Peyer's patch (tissue), 4 donors: Measurements from ENCODE around the gene INPP5A. TPM values are rescaled to one million over a fixed set of nuclear protein-coding genes. Genes with fewer than 3 reads are reported as not detected.
A peak's percentile ranks its signal among the peaks of the same experiment; 100 is the strongest.

ENCODE experiments used
- DNase-seq, 3 donors: peaks; one replicate each; pipeline ENCODE4 v3.0.0-alpha.2; 2017 to 2019
- H3K27ac ChIP-seq, 4 donors: fragments of 200-600 bp; sonication (generic); one replicate each; pipeline ENCODE4 v1.5.1; 2016 to 2019
- H3K27me3 ChIP-seq, 2 donors: fragments of 200-600 bp; sonication (generic); one replicate each; pipeline ENCODE4 v1.5.1; 2019
- H3K36me3 ChIP-seq, 3 donors: fragments of 200-600 bp; sonication (generic); one replicate each; pipeline ENCODE4 v1.5.1; 2016 to 2019
- H3K4me1 ChIP-seq, 4 donors: fragments of 200-600 bp; sonication (generic); one replicate each; pipeline ENCODE4 v1.5.1; 2016 to 2019
- H3K4me3 ChIP-seq, 4 donors: fragments of 200-600 bp; sonication (generic); 1 replicate in 3 of 4; 2 replicates in 1 of 4; pipeline ENCODE4 v1.5.1; 2016 to 2019; ENCODE audit warnings: mild to moderate bottlenecking in 1 of 4
- H3K9me3 ChIP-seq, 4 donors: fragments of 200-600 bp; sonication (generic); one replicate each; pipeline ENCODE4 v1.5.1; 2016 to 2019; ENCODE audit warnings: mild to moderate bottlenecking in 1 of 4
- CTCF ChIP-seq, 6 experiments: fragments of 450-650 bp in 4 of 6; fragments of 200-600 bp in 2 of 6; sonication (generic) in 1 of 6; IDR thresholded peaks; one replicate each; pipeline ENCODE4 v1.5.1; 2017 to 2019; ENCODE audit warnings: antibody characterized with exemption in 6 of 6, mild to moderate bottlenecking in 3 of 6, moderate library complexity in 1 of 6
- POLR2A ChIP-seq, 2 donors: fragments of 450-650 bp; IDR thresholded peaks; one replicate each; pipeline ENCODE4 v1.5.1; 2017; ENCODE audit warnings: antibody characterized with exemption in 2 of 2, mild to moderate bottlenecking in 2 of 2, moderate library complexity in 2 of 2
- total RNA-seq, 4 donors: library from RNA; depleted of rRNA; stranded (reverse); fragments of >200 nt; gene quantifications; one replicate each; pipeline ENCODE4 v1.1.0, GENCODE V29; 2016

Gene INPP5A
- total RNA-seq, 4 donors from 2014 or later: 33.8 to 76.4 (median 38.1) TPM

- no peaks in the 10 kb centered on the region for H3K36me3 ChIP-seq
- TF ChIP-seq POLR2A (IDR thresholded peaks at IDR 0.05) (no peak), CTCF (IDR thresholded peaks at IDR 0.05) (no peak)
- H3K27ac ChIP-seq: no peak overlapping the region
- H3K4me1 ChIP-seq: no peaks in the 10 kb centered on the region
- H3K4me3 ChIP-seq: no peak overlapping the region
- DNase-seq: peak in 1 of 3 donors; percentile 34
- H3K27me3 ChIP-seq: no peaks in the 10 kb centered on the region
- H3K9me3 ChIP-seq: no peaks in the 10 kb centered on the region
These were observed 30.1 kb upstream of the INPP5A start for GRCh38 chr10:132507409-132507955.

DNA sequence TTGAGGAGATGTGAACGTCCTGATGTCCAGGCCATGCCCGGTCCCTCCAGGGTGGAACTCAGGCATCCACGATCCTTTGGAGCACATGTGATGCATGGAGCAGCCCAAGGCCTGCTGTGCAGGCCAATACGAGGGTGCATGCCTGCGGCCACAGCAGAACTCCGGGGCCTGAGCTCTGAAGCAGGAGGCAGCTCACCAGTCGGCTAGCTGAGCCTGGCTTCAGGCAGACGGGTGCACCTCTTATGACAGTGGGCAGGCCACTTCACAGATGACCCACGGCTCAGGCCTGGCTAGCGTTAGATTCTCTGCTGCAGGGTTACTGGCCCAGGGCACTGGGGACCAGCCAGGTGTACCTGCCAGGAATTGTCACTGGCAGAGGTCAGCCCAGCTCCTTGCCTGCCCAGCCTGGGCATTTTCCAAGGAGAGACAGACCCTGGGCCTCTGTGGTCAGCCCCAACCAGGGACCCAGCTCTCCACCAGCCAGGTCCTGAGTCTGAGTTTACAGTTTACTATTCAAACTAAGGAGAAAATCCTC is 29.6 kb upstream of the INPP5A start:
- H3K27ac ChIP-seq: no peak overlapping the region
- no peaks in the 10 kb centered on the region for H3K4me1 ChIP-seq
- TF ChIP-seq POLR2A (IDR thresholded peaks at IDR 0.05): no peak
- no peak for TF ChIP-seq CTCF (IDR thresholded peaks at IDR 0.05)
- H3K36me3 ChIP-seq: no peaks in the 10 kb centered on the region
- H3K9me3 ChIP-seq: no peaks in the 10 kb centered on the region
- H3K27me3 ChIP-seq: no peaks in the 10 kb centered on the region
- DNase-seq: peak in 2 of 3 donors; percentile 40 to 42
- no peak overlapping the region for H3K4me3 ChIP-seq

DNA sequence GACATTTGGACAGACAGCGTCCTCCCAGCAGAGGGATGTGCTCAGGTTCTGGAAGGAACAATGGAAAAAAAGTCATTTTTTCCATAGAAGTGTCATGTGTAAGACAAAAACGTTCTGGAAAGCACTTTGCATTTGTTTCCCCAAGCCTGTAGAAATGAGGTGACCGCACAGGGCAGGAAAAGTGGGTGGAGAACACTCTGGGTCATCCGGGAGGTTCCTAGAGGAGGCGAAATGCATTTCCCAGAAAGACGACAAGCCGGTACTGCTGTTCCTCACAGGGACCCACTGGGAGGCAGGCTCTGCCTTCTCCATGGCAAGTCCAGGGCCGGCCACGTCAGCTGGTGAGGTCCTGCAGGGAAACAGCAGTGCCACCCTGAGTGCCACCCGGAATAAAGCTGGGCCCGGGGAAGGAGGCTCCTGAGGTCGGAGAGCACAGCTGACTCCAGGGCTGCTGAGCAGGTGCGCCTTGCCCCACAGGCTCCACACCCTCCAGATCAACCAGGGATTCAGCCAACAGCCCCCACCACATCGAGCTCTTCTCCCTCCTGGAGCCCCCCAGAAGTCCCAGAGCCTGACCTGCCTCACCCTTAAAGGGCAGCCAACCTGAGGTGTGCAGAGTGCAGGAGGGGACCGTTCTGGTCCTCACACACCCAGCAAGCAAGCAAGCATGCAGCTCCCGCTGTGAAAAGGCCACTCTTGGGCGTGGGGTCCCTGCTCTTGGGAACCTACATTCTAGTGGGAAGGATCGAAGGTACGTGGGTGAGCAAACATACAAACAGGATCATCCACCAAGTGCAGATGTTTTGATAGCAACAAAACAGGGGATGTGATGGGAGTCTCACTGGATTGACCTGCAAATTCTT is 28.8 kb upstream of the INPP5A start:
- no peak overlapping the region for H3K27ac ChIP-seq

GRCh38 chr10:132509506-132510173 is 27.9 kb upstream of the INPP5A start:
- peak in 1 of 3 donors; percentile 41 for DNase-seq

More for the DNA sequence above, 28.8 kb upstream of the INPP5A start:
- Histone ChIP-seq H3K36me3 (no peaks in the 10 kb centered on the region), H3K4me3 (no peak overlapping the region), H3K27me3 (no peaks in the 10 kb centered on the region), H3K9me3 (no peaks in the 10 kb centered on the region), H3K4me1 (no peaks in the 10 kb centered on the region)
- TF ChIP-seq POLR2A (IDR thresholded peaks at IDR 0.05) (no peak), CTCF (IDR thresholded peaks at IDR 0.05) (no peak)
- DNase-seq: peak in 2 of 3 donors; percentile 47

More at GRCh38 chr10:132509506-132510173, 27.9 kb upstream of the INPP5A start:
- Histone ChIP-seq H3K36me3 (no peaks in the 10 kb centered on the region), H3K27me3 (no peaks in the 10 kb centered on the region), H3K4me1 (no peaks in the 10 kb centered on the region), H3K27ac (no peak overlapping the region), H3K9me3 (no peaks in the 10 kb centered on the region), H3K4me3 (no peak overlapping the region)
- TF ChIP-seq POLR2A (IDR thresholded peaks at IDR 0.05) (no peak), CTCF (IDR thresholded peaks at IDR 0.05) (no peak)
